MCF 10A (cell line): Measurements from ENCODE around the gene PIP4P1. TPM values are rescaled to one million over a fixed set of nuclear protein-coding genes. Genes with fewer than 3 reads are reported as not detected.

ENCODE experiments used
- BruUV-seq: library from RNA; stranded (reverse); fragments of 400-500 nt; replicated peaks from 2 replicates; lab custom pipeline; 2021; lab: Mats Ljungman, UMichigan
- CTCF ChIA-PET: fragments of 300-600 bp; sonication (Branson Sonifier 250); formaldehyde crosslinking; extraction: SDS; loops from one replicate; lab custom pipeline; 2021; ENCODE audit warnings: antibody characterized with exemption, inconsistent platforms; lab: Yijun Ruan, JAX
- POLR2A ChIA-PET: fragments of 300-600, 350-650 bp; sonication (Branson Sonifier 250); formaldehyde crosslinking; extraction: SDS; loops from one replicate; lab custom pipeline; 2020; ENCODE audit warnings: antibody characterized with exemption, inconsistent platforms; lab: Yijun Ruan, JAX
- DNase-seq: peaks from one replicate; pipeline ENCODE4 v3.0.0-alpha.2; 2018; ENCODE audit not compliant: unreplicated experiment
- H3K27ac Mint-ChIP-seq: one replicate; pipeline ENCODE4 v1.8.0; 2022; ENCODE audit warnings: mild to moderate bottlenecking, low read depth, mixed read lengths; ENCODE audit not compliant: unreplicated experiment
- H3K27me3 Mint-ChIP-seq: one replicate; pipeline ENCODE4 v1.8.0; 2022; ENCODE audit warnings: mixed read lengths; ENCODE audit not compliant: insufficient read depth, unreplicated experiment
- H3K36me3 Mint-ChIP-seq: one replicate; pipeline ENCODE4 v1.8.0; 2022; ENCODE audit warnings: mild to moderate bottlenecking, moderate library complexity, mixed read lengths; ENCODE audit not compliant: insufficient read depth, unreplicated experiment
- H3K4me1 Mint-ChIP-seq: one replicate; pipeline ENCODE4 v1.8.0; 2022; ENCODE audit warnings: mixed read lengths; ENCODE audit not compliant: insufficient read depth, unreplicated experiment
- H3K4me3 Mint-ChIP-seq: one replicate; pipeline ENCODE4 v1.8.0; 2022; ENCODE audit warnings: mild to moderate bottlenecking, moderate library complexity, mixed read lengths; ENCODE audit not compliant: unreplicated experiment
- H3K9me3 Mint-ChIP-seq: one replicate; pipeline ENCODE4 v1.8.0; 2022; ENCODE audit warnings: mixed read lengths; ENCODE audit not compliant: unreplicated experiment
- intact Hi-C: fragments of 100-400 bp; cut with micrococcal nuclease; formaldehyde crosslinking; loops from 2 replicates; pipeline ENCODE4 v1.14.1; 2022
- total RNA-seq: library from RNA; stranded (reverse); gene quantifications from 2 replicates; pipeline ENCODE4 v1.2.3, GENCODE V29; 2022
- TF ChIP-seq, protein P1 (sequence below): fragments of 200-600 bp; IDR thresholded peaks from one replicate; pipeline ENCODE4 v1.8.0; 2022; ENCODE audit warnings: antibody characterized with exemption, mild to moderate bottlenecking; ENCODE audit not compliant: unreplicated experiment

PIP4P1 gene
- total RNA-seq, 1 experiment from 2014 or later = 22.5 TPM

DNA sequence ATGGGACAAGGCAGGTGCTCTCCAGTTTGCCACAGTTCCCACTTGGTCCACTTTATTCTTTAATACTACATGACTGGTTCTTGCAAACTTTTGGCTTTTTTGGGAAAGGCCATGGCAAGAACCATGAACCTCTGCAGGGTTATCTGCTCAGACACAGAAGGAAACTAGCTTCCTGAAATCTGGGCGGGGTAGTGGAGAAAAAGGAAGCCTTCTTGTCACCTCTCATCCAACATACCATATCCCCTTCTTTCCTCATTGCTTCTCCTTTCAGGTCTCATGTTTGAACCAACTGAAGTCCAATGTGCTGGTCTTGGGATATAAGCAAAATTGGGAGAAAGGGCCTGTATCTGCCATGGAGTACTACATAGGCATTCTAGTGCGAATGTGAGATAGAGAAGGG lies 19.8 kb downstream of the PIP4P1 start:
- no peaks in the 10 kb centered on the region for H3K9me3 Mint-ChIP-seq
- H3K27ac Mint-ChIP-seq = no peak overlapping the region
- no peak overlapping the region for H3K4me3 Mint-ChIP-seq
- H3K36me3 Mint-ChIP-seq = no peaks in the 10 kb centered on the region
- ChIA-PET POLR2A (interaction anchor here (0.7 kb wide), 1 partner anchor 13 kb away, joined by 3 read pairs; the partner anchor contains the start of gene OSGEP), CTCF (interaction anchor here (1.0 kb wide), 1 partner anchor 26 kb away, joined by 3 read pairs; no protein-coding TSS in a partner anchor)
- DNase-seq = no peak
- no peaks in the 10 kb centered on the region for H3K4me1 Mint-ChIP-seq
- no TSS peak for BruUV-seq
- TF ChIP-seq, protein P1, sequence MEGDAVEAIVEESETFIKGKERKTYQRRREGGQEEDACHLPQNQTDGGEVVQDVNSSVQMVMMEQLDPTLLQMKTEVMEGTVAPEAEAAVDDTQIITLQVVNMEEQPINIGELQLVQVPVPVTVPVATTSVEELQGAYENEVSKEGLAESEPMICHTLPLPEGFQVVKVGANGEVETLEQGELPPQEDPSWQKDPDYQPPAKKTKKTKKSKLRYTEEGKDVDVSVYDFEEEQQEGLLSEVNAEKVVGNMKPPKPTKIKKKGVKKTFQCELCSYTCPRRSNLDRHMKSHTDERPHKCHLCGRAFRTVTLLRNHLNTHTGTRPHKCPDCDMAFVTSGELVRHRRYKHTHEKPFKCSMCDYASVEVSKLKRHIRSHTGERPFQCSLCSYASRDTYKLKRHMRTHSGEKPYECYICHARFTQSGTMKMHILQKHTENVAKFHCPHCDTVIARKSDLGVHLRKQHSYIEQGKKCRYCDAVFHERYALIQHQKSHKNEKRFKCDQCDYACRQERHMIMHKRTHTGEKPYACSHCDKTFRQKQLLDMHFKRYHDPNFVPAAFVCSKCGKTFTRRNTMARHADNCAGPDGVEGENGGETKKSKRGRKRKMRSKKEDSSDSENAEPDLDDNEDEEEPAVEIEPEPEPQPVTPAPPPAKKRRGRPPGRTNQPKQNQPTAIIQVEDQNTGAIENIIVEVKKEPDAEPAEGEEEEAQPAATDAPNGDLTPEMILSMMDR = no peak
- H3K27me3 Mint-ChIP-seq = no peaks in the 10 kb centered on the region
- intact Hi-C loops = no loop called here

DNA sequence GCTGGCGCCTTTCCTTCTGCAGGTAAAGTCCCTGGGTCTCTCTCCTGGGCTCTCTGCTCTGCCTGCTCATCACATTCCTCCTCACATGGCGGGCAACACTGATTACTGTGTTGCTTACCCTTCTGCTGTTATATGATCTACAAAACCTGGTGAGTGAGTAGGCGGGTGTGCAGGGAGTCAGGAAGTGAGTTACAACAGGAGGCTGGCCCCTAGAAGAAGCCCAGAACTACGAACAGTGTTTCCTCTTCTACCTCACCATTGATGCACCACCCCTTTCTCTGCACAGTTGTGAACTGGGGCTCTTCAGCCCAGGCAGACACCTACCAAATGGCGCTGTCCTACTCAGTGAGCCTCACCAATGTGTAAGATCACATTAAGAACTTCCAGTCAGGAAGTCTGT lies 20.4 kb downstream of the PIP4P1 start:
- Mint-ChIP-seq H3K4me3 (no peak overlapping the region), H3K36me3 (no peaks in the 10 kb centered on the region), H3K4me1 (no peaks in the 10 kb centered on the region), H3K27ac (no peak overlapping the region), H3K9me3 (no peaks in the 10 kb centered on the region), H3K27me3 (no peaks in the 10 kb centered on the region)
- ChIA-PET POLR2A (interaction anchor here (0.7 to 1.2 kb wide), 2 partner anchors 14 to 18 kb away, joined by 3 read pairs; partner anchors contain the start of gene OSGEP), CTCF (no interaction called here)
- no peak for DNase-seq
- BruUV-seq = no TSS peak
- TF ChIP-seq, protein P1 = no peak
- intact Hi-C loops = no loop called here

DNA sequence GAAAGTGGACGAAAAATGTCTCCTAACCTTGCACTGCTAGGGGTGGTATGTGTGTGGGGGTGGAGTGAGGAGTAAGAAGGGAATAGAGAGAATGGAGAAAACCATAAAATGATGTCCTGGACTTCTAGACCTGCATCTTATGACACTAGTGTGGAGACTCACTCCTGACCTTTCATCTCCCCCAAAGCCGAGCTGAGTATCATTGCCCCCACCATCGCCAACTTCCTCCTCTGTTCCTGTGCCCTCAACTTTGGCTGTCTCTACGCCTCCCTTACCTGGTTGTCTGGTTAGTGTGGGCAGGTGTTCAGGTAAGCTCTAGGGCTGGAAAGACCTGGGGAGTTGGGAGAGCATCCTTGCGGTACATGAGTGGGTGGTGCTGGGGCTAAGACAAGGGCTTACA lies 20.8 kb downstream of the PIP4P1 start:
- Mint-ChIP-seq H3K27ac (no peak overlapping the region), H3K4me1 (no peaks in the 10 kb centered on the region), H3K36me3 (no peaks in the 10 kb centered on the region), H3K27me3 (no peaks in the 10 kb centered on the region), H3K9me3 (no peaks in the 10 kb centered on the region), H3K4me3 (no peak overlapping the region)
- intact Hi-C loops = no loop called here
- TF ChIP-seq, protein P1 = no peak
- DNase-seq = no peak
- ChIA-PET CTCF (no interaction called here), POLR2A (interaction anchor here (1.2 kb wide), 1 partner anchor 17 kb away, joined by 3 read pairs; no protein-coding TSS in a partner anchor)
- BruUV-seq = no TSS peak

DNA sequence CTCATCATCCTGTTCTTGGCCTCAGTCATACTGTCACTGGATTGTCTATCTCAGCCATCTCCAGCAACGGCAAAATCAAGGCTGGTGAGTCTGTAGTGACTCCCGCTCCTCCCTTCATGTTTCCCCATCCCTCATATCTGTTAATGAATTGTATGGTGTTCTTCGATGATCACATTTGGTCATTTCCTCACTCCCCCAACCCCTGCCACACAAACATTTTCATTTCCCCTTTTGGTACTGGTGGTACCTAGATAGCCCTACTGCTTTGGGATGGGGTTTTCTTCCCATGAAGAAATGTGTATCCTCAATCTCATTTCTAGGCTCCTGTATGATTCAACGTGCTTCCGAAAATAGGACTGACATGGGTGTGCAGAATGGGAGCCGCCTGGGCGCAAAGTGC lies 22.6 kb downstream of the PIP4P1 start:
- H3K27me3 Mint-ChIP-seq = no peaks in the 10 kb centered on the region
- ChIA-PET POLR2A (no interaction called here), CTCF (interaction anchor here (1.6 kb wide), 1 partner anchor 16 kb away, joined by 7 read pairs; the partner anchor contains the start of genes APEX1 and OSGEP)
- intact Hi-C loops = no loop called here
- no peaks in the 10 kb centered on the region for H3K9me3 Mint-ChIP-seq
- BruUV-seq = no TSS peak
- no peaks in the 10 kb centered on the region for H3K4me1 Mint-ChIP-seq
- no peak overlapping the region for H3K4me3 Mint-ChIP-seq
- no peak overlapping the region for H3K27ac Mint-ChIP-seq
- H3K36me3 Mint-ChIP-seq = no peaks in the 10 kb centered on the region
- no peak for DNase-seq
- TF ChIP-seq, protein P1 = no peak
